IMR-90 (cell line): ENCODE measurements around the gene ERICH6B. TPM values are rescaled to one million over a fixed set of nuclear protein-coding genes. Genes with fewer than 3 reads are reported as not detected.

Experiments
- ATAC-seq: fragments of 200-7000 bp; cut with Tn5 transposase; 2 replicates; pipeline ENCODE4 v1.9.1; 2020; ENCODE audit warnings: low read depth, mild to moderate bottlenecking, moderate library complexity
- BruUV-seq: library from RNA; stranded (reverse); fragments of 400-500 nt; replicated peaks from 2 replicates; lab custom pipeline; 2021; lab: Mats Ljungman, UMichigan
- CTCF ChIA-PET: fragments of 300-600 bp; formaldehyde crosslinking; extraction: SDS; loops from one replicate; lab custom pipeline; 2021; ENCODE audit warnings: antibody characterized with exemption; lab: Yijun Ruan, JAX
- POLR2A ChIA-PET: fragments of 300-600 bp; sonication (Branson Sonifier 250); formaldehyde crosslinking; loops from one replicate; lab custom pipeline; 2022; ENCODE audit warnings: antibody characterized with exemption; ENCODE audit not compliant: unreplicated experiment; lab: Charles Lee
- DNase-seq: peaks from one replicate; pipeline ENCODE4 v3.0.0; 2013
- H2AFZ ChIP-seq: replicated peaks from 2 replicates; pipeline ENCODE3; 2013; ENCODE audit warnings: low read length, mild to moderate bottlenecking; ENCODE audit not compliant: poor library complexity
- H2AK5ac ChIP-seq: 2 replicates; pipeline ENCODE4 v1.6.1; 2013; ENCODE audit warnings: low read depth, low read length, inconsistent platforms
- H2AK9ac ChIP-seq: replicated peaks from 2 replicates; pipeline ENCODE3; 2013; ENCODE audit warnings: mild to moderate bottlenecking, low read depth, low read length, moderate library complexity; ENCODE audit not compliant: poor library complexity
- H2BK120ac ChIP-seq: 2 replicates; pipeline ENCODE4 v1.6.1; 2013; ENCODE audit warnings: low read depth, low read length, inconsistent platforms
- H2BK15ac ChIP-seq: 3 replicates; pipeline ENCODE4 v1.6.1; 2013; ENCODE audit warnings: low read depth, low read length, inconsistent platforms
- H2BK20ac ChIP-seq: 2 replicates; pipeline ENCODE4 v1.6.1; 2013; ENCODE audit warnings: low read depth, mild to moderate bottlenecking, inconsistent platforms, low read length, moderate library complexity
- H2BK5ac ChIP-seq: 2 replicates; pipeline ENCODE4 v1.6.1; 2013; ENCODE audit warnings: mild to moderate bottlenecking, low read depth, low read length, inconsistent platforms; ENCODE audit not compliant: poor library complexity, severe bottlenecking
- H3K14ac ChIP-seq: replicated peaks from 2 replicates; pipeline ENCODE4 v1.6.1; 2013; ENCODE audit warnings: low read depth, low read length, inconsistent platforms
- H3K18ac ChIP-seq: 2 replicates; pipeline ENCODE4 v1.6.1; 2013; ENCODE audit warnings: low read depth, low read length, control low read depth
- H3K23ac ChIP-seq: 2 replicates; pipeline ENCODE4 v1.6.1; 2013; ENCODE audit warnings: low read depth, low read length, inconsistent platforms
- H3K27ac ChIP-seq: 2 replicates; pipeline ENCODE4 v1.5.1; 2013; ENCODE audit warnings: mild to moderate bottlenecking, control low read depth, low read length; ENCODE audit not compliant: insufficient read depth
- H3K27me3 ChIP-seq: 2 replicates; pipeline ENCODE4 v1.6.1; 2013; ENCODE audit warnings: low read length; ENCODE audit not compliant: control insufficient read depth, insufficient read depth
- H3K36me3 ChIP-seq: 2 replicates; pipeline ENCODE4 v1.6.1; 2013; ENCODE audit warnings: low read length, mixed read lengths; ENCODE audit not compliant: control insufficient read depth, insufficient read depth
- H3K4ac ChIP-seq: 2 replicates; pipeline ENCODE4 v1.6.1; 2013; ENCODE audit warnings: low read depth, low read length, inconsistent platforms
- H3K4me1 ChIP-seq: 2 replicates; pipeline ENCODE4 v1.6.1; 2013; ENCODE audit warnings: low read length, mixed read lengths; ENCODE audit not compliant: control insufficient read depth, insufficient read depth
- H3K4me2 ChIP-seq: 2 replicates; pipeline ENCODE4 v1.6.1; 2013; ENCODE audit warnings: low read depth, mild to moderate bottlenecking, control low read depth, low read length, moderate library complexity
- H3K4me3 ChIP-seq: 2 replicates; pipeline ENCODE4 v1.5.1; 2013; ENCODE audit warnings: low read depth, mild to moderate bottlenecking, control low read depth, low read length, moderate library complexity; ENCODE audit not compliant: insufficient read depth
- H3K56ac ChIP-seq: 2 replicates; pipeline ENCODE4 v1.6.1; 2013; ENCODE audit warnings: low read length, inconsistent platforms; ENCODE audit not compliant: insufficient read depth; ENCODE audit errors: extremely low read depth
- H3K79me1 ChIP-seq, 2 experiments: 2 replicates each; pipeline ENCODE4 v1.6.1; 2013; ENCODE audit warnings: low read length in 2 of 2, inconsistent platforms in 1 of 2, low read depth in 1 of 2
- H3K9ac ChIP-seq: 2 replicates; pipeline ENCODE4 v1.6.1; 2013; ENCODE audit warnings: low read depth, low read length, control low read depth
- H3K9me1 ChIP-seq: 2 replicates; pipeline ENCODE4 v1.6.1; 2013; ENCODE audit warnings: low read length, inconsistent platforms; ENCODE audit not compliant: insufficient read depth
- H3K9me3 ChIP-seq: 2 replicates; pipeline ENCODE4 v1.6.1; 2013; ENCODE audit warnings: low read length; ENCODE audit not compliant: control insufficient read depth, insufficient read depth
- H4K20me1 ChIP-seq: 2 replicates; pipeline ENCODE4 v1.6.1; 2013; ENCODE audit warnings: low read length, inconsistent platforms; ENCODE audit not compliant: insufficient read depth
- H4K5ac ChIP-seq: 2 replicates; pipeline ENCODE4 v1.6.1; 2013; ENCODE audit warnings: mild to moderate bottlenecking, low read depth, low read length, control low read depth
- H4K8ac ChIP-seq, 2 experiments: 2 replicates each; pipeline ENCODE4 v1.6.1; 2013; ENCODE audit warnings: low read depth in 2 of 2, low read length in 2 of 2, control low read depth in 1 of 2, inconsistent platforms in 1 of 2
- H4K91ac ChIP-seq: 2 replicates; pipeline ENCODE4 v1.6.1; 2013; ENCODE audit warnings: low read depth, low read length, inconsistent platforms; ENCODE audit not compliant: insufficient read depth
- BHLHE40 ChIP-seq: fragments of 150-350 bp; IDR thresholded peaks from 2 replicates; pipeline ENCODE4 v1.6.1; 2016; ENCODE audit warnings: mild to moderate bottlenecking, low read depth, low read length
- CHD1 ChIP-seq: IDR thresholded peaks from 2 replicates; pipeline ENCODE4 v1.6.1; 2012; ENCODE audit warnings: low read depth, low read length, improper control_type of control experiment
- CTCF ChIP-seq: conservative IDR thresholded peaks from 2 replicates; pipeline ENCODE4 v1.5.1; 2012; ENCODE audit warnings: mild to moderate bottlenecking, low read depth, low read length, improper control_type of control experiment
- ELK1 ChIP-seq: fragments of 150-350 bp; IDR thresholded peaks from 2 replicates; pipeline ENCODE4 v1.6.1; 2016; ENCODE audit warnings: low read depth, mild to moderate bottlenecking, low read length, moderate library complexity, borderline replicate concordance
- FOS ChIP-seq: fragments of 150-350 bp; IDR thresholded peaks from 2 replicates; pipeline ENCODE4 v1.6.1; 2016; ENCODE audit warnings: low read depth, low read length
- MXI1 ChIP-seq: IDR thresholded peaks from 2 replicates; pipeline ENCODE4 v1.6.1; 2012; ENCODE audit warnings: low read depth, mild to moderate bottlenecking, low read length, moderate library complexity, borderline replicate concordance
- NFE2L2 ChIP-seq: fragments of 150-350 bp; IDR thresholded peaks from 2 replicates; pipeline ENCODE4 v1.6.1; 2016; ENCODE audit warnings: low read depth, mild to moderate bottlenecking, low read length
- POLR2A ChIP-seq: IDR thresholded peaks from 2 replicates; pipeline ENCODE4 v1.6.1; 2012; ENCODE audit warnings: mild to moderate bottlenecking, low read depth, low read length
- RAD21 ChIP-seq: IDR thresholded peaks from 2 replicates; pipeline ENCODE4 v1.6.1; 2012; ENCODE audit warnings: low read length, improper control_type of control experiment
- RCOR1 ChIP-seq: IDR thresholded peaks from 2 replicates; pipeline ENCODE4 v1.6.1; 2012; ENCODE audit warnings: mild to moderate bottlenecking, low read length, improper control_type of control experiment; ENCODE audit not compliant: insufficient replicate concordance
- RFX5 ChIP-seq: IDR thresholded peaks from 2 replicates; pipeline ENCODE4 v1.8.0; 2012; ENCODE audit warnings: low read depth, mild to moderate bottlenecking, low read length, moderate library complexity
- USF2 ChIP-seq: fragments of 150-350 bp; IDR thresholded peaks from 2 replicates; pipeline ENCODE4 v1.6.1; 2017; ENCODE audit warnings: mild to moderate bottlenecking, antibody characterized with exemption, low read length, low read depth
- WGBS, 2 experiments: methylation state at CpG; one replicate each; pipeline versions ENCODE4 v1.1.5 to v1.1.7; 2013; ENCODE audit warnings: missing lambda C conversion rate in 2 of 2; ENCODE audit not compliant: insufficient read length in 1 of 2; ENCODE audit errors: extremely low coverage in 2 of 2; 5-methylcytosine and 5-hydroxymethylcytosine counted together
- dilution Hi-C: fragments of 300-500 bp; cut with HindIII; formaldehyde crosslinking; loops from one replicate; pipeline ENCODE4 v1.14.3; 2018; ENCODE audit warnings: low sequenced_read_pairs; ENCODE audit not compliant: unreplicated experiment
- in situ Hi-C: fragments of 300-500 bp; cut with MboI; formaldehyde crosslinking; loops from 3 replicates; pipeline ENCODE4 v1.14.3; 2019; ENCODE audit warnings: low sequenced_read_pairs, inconsistent platforms, mixed read lengths
- intact Hi-C: fragments of 100-400 bp; cut with micrococcal nuclease; formaldehyde crosslinking; loops from 2 replicates; pipeline ENCODE4 v1.10.0; 2022
- polyA plus RNA-seq, 3 experiments: library from polyadenylated mRNA; depleted of rRNA; stranded (reverse); fragments of >200 nt; gene quantifications; 2 replicates each; pipeline ENCODE4 v1.2.3, GENCODE V29; 2012; ENCODE audit warnings: low replicate concordance in 1 of 3
- total RNA-seq: library from RNA; depleted of rRNA; stranded (reverse); fragments of >200 nt; gene quantifications from 2 replicates; pipeline ENCODE4 v1.2.3, GENCODE V29; 2012

ERICH6B gene
- total and polyA plus RNA-seq, 2 of the 4 experiments (the other 2 are of a cell fraction): not detected

GRCh38 chr13:45626731-45627374 is 11.3 kb upstream of the ERICH6B start:
- Histone ChIP-seq H3K9me3 (no peaks in the 10 kb centered on the region), H3K27ac (no peak overlapping the region), H3K23ac (no peak overlapping the region), H4K5ac (no peak overlapping the region), H2AK5ac (no peak overlapping the region), H4K20me1 (no peaks in the 10 kb centered on the region), H2AK9ac (no peak overlapping the region), H2BK15ac (no peak overlapping the region), H3K4me3 (no peak overlapping the region), H3K4me2 (no peak overlapping the region), H3K27me3 (peaks cover 36% of the 10 kb centered on the region), H3K4ac (no peak overlapping the region), H4K8ac (no peak overlapping the region), H3K18ac (no peak overlapping the region), H3K14ac (no peak overlapping the region), H3K9ac (no peak overlapping the region), H2BK5ac (no peak overlapping the region), H2BK120ac (no peak overlapping the region), H2BK20ac (no peak overlapping the region), H3K79me1 (no peaks in the 10 kb centered on the region), H2AFZ (no peak overlapping the region), H3K56ac (no peak overlapping the region), H3K4me1 (no peaks in the 10 kb centered on the region), H3K36me3 (no peaks in the 10 kb centered on the region), H4K91ac (no peak overlapping the region), H3K9me1 (no peaks in the 10 kb centered on the region)
- in situ Hi-C loops (loop anchor here (10.0 kb wide), 1 partner anchor 498 kb away; no protein-coding TSS in a partner anchor), dilution Hi-C loops (no loop called here), intact Hi-C loops (no loop called here)
- DNase-seq (no peak), ATAC-seq (no peak)
- ChIA-PET POLR2A (no interaction called here), CTCF (no interaction called here)
- BruUV-seq: no TSS peak
- TF ChIP-seq BHLHE40 (no peak), NFE2L2 (no peak), FOS (no peak), RCOR1 (no peak), CHD1 (no peak), CTCF (no peak), MXI1 (no peak), POLR2A (no peak), RAD21 (no peak), ELK1 (no peak), RFX5 (no peak), USF2 (no peak)
- no CpG with 5 or more reads among the region's 4 CpGs for WGBS, 2 experiments
